GM12878 (cell line): Measurements from ENCODE around the gene EXD3. TPM values are rescaled to one million over a fixed set of nuclear protein-coding genes. Genes with fewer than 3 reads are reported as not detected.

ENCODE experiments used
- ATAC-seq: fragments of 200-7000 bp; cut with Tn5 transposase; 3 replicates; pipeline ENCODE4 v1.9.1; 2020; ENCODE audit warnings: mild to moderate bottlenecking, moderate library complexity
- BruUV-seq: library from RNA; stranded (reverse); fragments of 400-500 nt; replicated peaks from 2 replicates; lab custom pipeline; 2021; lab: Mats Ljungman, UMichigan
- CTCF ChIA-PET: fragments of 300-600 bp; sonication (Branson Sonifier 250); formaldehyde crosslinking; extraction: SDS; loops from one replicate; lab custom pipeline; 2021; ENCODE audit warnings: inconsistent platforms; lab: Yijun Ruan, JAX
- POLR2A ChIA-PET: fragments of 350-600 bp; formaldehyde crosslinking; extraction: SDS; loops from one replicate; lab custom pipeline; 2021; ENCODE audit warnings: inconsistent platforms; lab: Charles Lee
- RAD21 ChIA-PET: fragments of 300-600 bp; sonication (Branson Sonifier 250); formaldehyde crosslinking; loops from one replicate; lab custom pipeline; 2023; ENCODE audit warnings: antibody characterized with exemption; ENCODE audit not compliant: unreplicated experiment; lab: Charles Lee
- SMC1A ChIA-PET: fragments of 300-600 bp; sonication (Branson Sonifier 250); formaldehyde crosslinking; loops from one replicate; lab custom pipeline; 2023; ENCODE audit not compliant: unreplicated experiment, uncharacterized antibody; lab: Charles Lee
- DNase-seq: peaks from one replicate; pipeline ENCODE4 v3.0.0-alpha.2; 2011; ENCODE audit warnings: low read depth, low spot score
- FAIRE-seq: peaks from 3 replicates; lab custom pipeline; 2011; peaks lifted over from hg19 to GRCh38; lab: Jason Lieb, UNC
- H2AFZ ChIP-seq: 2 replicates; pipeline ENCODE4 v1.6.0; 2011; ENCODE audit warnings: low read depth, low read length, control low read depth; ENCODE audit not compliant: control insufficient read depth
- H3K27ac ChIP-seq: 2 replicates; pipeline ENCODE4 v1.5.1; 2011; ENCODE audit warnings: control low read depth; ENCODE audit not compliant: control insufficient read depth, insufficient read depth
- H3K27me3 ChIP-seq, 2 experiments: replicated peaks in 1 of 2; 2 replicates each; pipeline versions ENCODE4 v1.6.0 to v1.6.1; 2011; ENCODE audit warnings: low read length in 1 of 2; ENCODE audit not compliant: control insufficient read depth in 2 of 2, insufficient read depth in 2 of 2
- H3K36me3 ChIP-seq, 2 experiments: 2 replicates each; pipeline ENCODE4 v1.5.1; 2011; ENCODE audit warnings: low read length in 1 of 2; ENCODE audit not compliant: control insufficient read depth in 2 of 2, insufficient read depth in 2 of 2
- H3K4me1 ChIP-seq: 2 replicates; pipeline ENCODE4 v1.6.1; 2011; ENCODE audit warnings: mild to moderate bottlenecking, low read length, moderate library complexity, mixed read lengths; ENCODE audit not compliant: control insufficient read depth, insufficient read depth
- H3K4me2 ChIP-seq: 2 replicates; pipeline ENCODE4 v1.6.0; 2011; ENCODE audit warnings: control low read depth; ENCODE audit not compliant: control insufficient read depth, insufficient read depth
- H3K4me3 ChIP-seq: fragments of 200-600 bp; sonication (generic); 2 replicates; pipeline ENCODE4 v1.5.1; 2016
- H3K79me2 ChIP-seq: 2 replicates; pipeline ENCODE4 v1.6.0; 2011; ENCODE audit warnings: low read length; ENCODE audit not compliant: control insufficient read depth, insufficient read depth
- H3K9ac ChIP-seq: 2 replicates; pipeline ENCODE4 v1.8.0; 2011; ENCODE audit warnings: low read length, control low read depth, mixed read lengths; ENCODE audit not compliant: control insufficient read depth, insufficient read depth
- H3K9me3 ChIP-seq: replicated peaks from 3 replicates; pipeline ENCODE4 v1.5.1; 2011; ENCODE audit warnings: mild to moderate bottlenecking, low read length; ENCODE audit not compliant: control insufficient read depth, insufficient read depth
- H4K20me1 ChIP-seq: 2 replicates; pipeline ENCODE4 v1.6.0; 2011; ENCODE audit not compliant: control insufficient read depth, insufficient read depth
- NFYA ChIP-seq: IDR thresholded peaks from 2 replicates; pipeline ENCODE4 v1.6.1; 2011; ENCODE audit warnings: low read depth, mild to moderate bottlenecking, low read length, improper control_type of control experiment, borderline replicate concordance
- SMC3 ChIP-seq: IDR thresholded peaks from 2 replicates; pipeline ENCODE4 v1.6.1; 2011; ENCODE audit warnings: low read length, improper control_type of control experiment, borderline replicate concordance
- ZNF274 ChIP-seq: IDR thresholded peaks from one replicate; pipeline ENCODE4 v1.8.0; 2011; ENCODE audit not compliant: insufficient read length, insufficient read depth
- WGBS: methylation state at CpG from one replicate; pipeline ENCODE4 v1.1.6; 2016; ENCODE audit warnings: low lambda C conversion rate; ENCODE audit not compliant: insufficient replicate concordance, insufficient coverage; ENCODE audit errors: missing lambda C conversion rate; 5-methylcytosine and 5-hydroxymethylcytosine counted together
- in situ Hi-C: fragments of 300-500 bp; cut with MboI; formaldehyde crosslinking; loops from 9 replicates; pipeline ENCODE4 v1.14.3; 2018; ENCODE audit warnings: mixed read lengths
- intact Hi-C: fragments of 100-400 bp; cut with micrococcal nuclease; formaldehyde crosslinking; loops from one replicate; pipeline ENCODE4 v1.14.2; 2022; ENCODE audit not compliant: unreplicated experiment
- polyA plus RNA-seq, 11 experiments: library from polyadenylated mRNA; depleted of rRNA in 4 of 11; unstranded in 6 of 11; stranded (reverse) in 5 of 11; fragments of >200 nt; fragmentation: Nextera tagmentation in 4 of 11; fragmentation: Illumina TruSeq in 1 of 11; extraction: Ambion mirVana in 4 of 11; extraction: Trizol in 1 of 11; gene quantifications; 1 replicate in 1 of 11; 2 replicates in 10 of 11; pipeline versions ENCODE4 v1.2.1 to v1.2.3, GENCODE V29; 2011 to 2016; ENCODE audit warnings: inconsistent platforms in 2 of 11, missing spikeins in 2 of 11, low read depth in 1 of 11
- total RNA-seq, 4 experiments: library from RNA; depleted of rRNA in 3 of 4; stranded (reverse); fragments of >200 nt in 3 of 4; fragmentation: Illumina TruSeq in 1 of 4; extraction: Trizol in 1 of 4; gene quantifications; 2 replicates each; pipeline versions ENCODE4 v1.2.1 to v1.2.3, GENCODE V29; 2013 to 2021
- TF ChIP-seq, protein P1 (sequence below): fragments of 450-650 bp; IDR thresholded peaks from 2 replicates; pipeline ENCODE4 v1.6.1; 2017; ENCODE audit warnings: mild to moderate bottlenecking, moderate library complexity

The EXD3 gene
- total and polyA plus RNA-seq, 10 of the 15 experiments (the other 5 are each of a cell fraction or from before 2014, with no cell fraction given): 0.21 to 7.1 (median 3.6) TPM

DNA sequence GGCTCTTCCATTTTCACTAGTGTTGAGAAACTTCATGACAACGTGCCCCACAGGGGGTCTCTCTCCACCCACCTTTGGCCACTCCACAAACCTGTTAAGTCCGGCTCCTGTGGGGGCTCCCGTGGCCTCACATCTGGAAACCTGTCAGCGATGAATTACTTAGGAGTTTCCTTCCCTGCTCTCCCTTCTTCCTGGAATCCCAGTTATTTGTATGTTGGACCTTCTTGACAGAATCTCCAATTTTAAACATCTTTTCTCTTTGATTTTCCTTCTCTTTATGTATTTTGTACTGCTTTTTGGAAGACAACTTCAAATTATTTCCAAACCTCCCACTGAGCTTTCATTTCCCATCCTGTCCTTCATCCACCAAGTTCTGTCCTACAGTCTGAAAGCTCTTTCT lies 65.8 kb downstream of the EXD3 start:
- H3K36me3 ChIP-seq: no peaks in the 10 kb centered on the region
- no peak for ATAC-seq
- no peak for DNase-seq
- WGBS: 44% methylated on average over 4 of the region's 4 CpGs
- peaks cover 13% of the 10 kb centered on the region for H3K9me3 ChIP-seq
- H3K4me3 ChIP-seq: no peak overlapping the region
- TF ChIP-seq ZNF274: no peak
- TF ChIP-seq NFYA: no peak
- TF ChIP-seq, protein P1, sequence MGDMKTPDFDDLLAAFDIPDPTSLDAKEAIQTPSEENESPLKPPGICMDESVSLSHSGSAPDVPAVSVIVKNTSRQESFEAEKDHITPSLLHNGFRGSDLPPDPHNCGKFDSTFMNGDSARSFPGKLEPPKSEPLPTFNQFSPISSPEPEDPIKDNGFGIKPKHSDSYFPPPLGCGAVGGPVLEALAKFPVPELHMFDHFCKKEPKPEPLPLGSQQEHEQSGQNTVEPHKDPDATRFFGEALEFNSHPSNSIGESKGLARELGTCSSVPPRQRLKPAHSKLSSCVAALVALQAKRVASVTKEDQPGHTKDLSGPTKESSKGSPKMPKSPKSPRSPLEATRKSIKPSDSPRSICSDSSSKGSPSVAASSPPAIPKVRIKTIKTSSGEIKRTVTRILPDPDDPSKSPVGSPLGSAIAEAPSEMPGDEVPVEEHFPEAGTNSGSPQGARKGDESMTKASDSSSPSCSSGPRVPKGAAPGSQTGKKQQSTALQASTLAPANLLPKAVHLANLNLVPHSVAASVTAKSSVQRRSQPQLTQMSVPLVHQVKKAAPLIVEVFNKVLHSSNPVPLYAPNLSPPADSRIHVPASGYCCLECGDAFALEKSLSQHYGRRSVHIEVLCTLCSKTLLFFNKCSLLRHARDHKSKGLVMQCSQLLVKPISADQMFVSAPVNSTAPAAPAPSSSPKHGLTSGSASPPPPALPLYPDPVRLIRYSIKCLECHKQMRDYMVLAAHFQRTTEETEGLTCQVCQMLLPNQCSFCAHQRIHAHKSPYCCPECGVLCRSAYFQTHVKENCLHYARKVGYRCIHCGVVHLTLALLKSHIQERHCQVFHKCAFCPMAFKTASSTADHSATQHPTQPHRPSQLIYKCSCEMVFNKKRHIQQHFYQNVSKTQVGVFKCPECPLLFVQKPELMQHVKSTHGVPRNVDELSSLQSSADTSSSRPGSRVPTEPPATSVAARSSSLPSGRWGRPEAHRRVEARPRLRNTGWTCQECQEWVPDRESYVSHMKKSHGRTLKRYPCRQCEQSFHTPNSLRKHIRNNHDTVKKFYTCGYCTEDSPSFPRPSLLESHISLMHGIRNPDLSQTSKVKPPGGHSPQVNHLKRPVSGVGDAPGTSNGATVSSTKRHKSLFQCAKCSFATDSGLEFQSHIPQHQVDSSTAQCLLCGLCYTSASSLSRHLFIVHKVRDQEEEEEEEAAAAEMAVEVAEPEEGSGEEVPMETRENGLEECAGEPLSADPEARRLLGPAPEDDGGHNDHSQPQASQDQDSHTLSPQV: no peak
- TF ChIP-seq SMC3: no peak
- no peaks in the 10 kb centered on the region for H3K4me1 ChIP-seq
- ChIA-PET POLR2A (no interaction called here), CTCF (no interaction called here), SMC1A (no interaction called here), RAD21 (no interaction called here)
- H4K20me1 ChIP-seq: no peaks in the 10 kb centered on the region
- no peak overlapping the region for H3K9ac ChIP-seq
- H3K27me3 ChIP-seq: no peaks in the 10 kb centered on the region
- intact Hi-C loops (no loop called here), in situ Hi-C loops (no loop called here)
- H2AFZ ChIP-seq: no peak overlapping the region
- no TSS peak for BruUV-seq
- no peak overlapping the region for H3K4me2 ChIP-seq
- no peak overlapping the region for H3K27ac ChIP-seq
- FAIRE-seq: no peak
- no peaks in the 10 kb centered on the region for H3K79me2 ChIP-seq
